GM18951 (cell line): ENCODE measurements around the gene GNL2.
"Not testable (repeated sequence)": the region's sequence is repeated elsewhere in the genome, so short reads cannot be mapped to it uniquely, and the experiment has no call there.

Experiments
- POLR2A ChIP-seq: IDR thresholded peaks from 4 replicates; pipeline ENCODE4 v1.6.1; 2011; ENCODE audit warnings: mild to moderate bottlenecking; ENCODE audit not compliant: insufficient read length, insufficient read depth; ENCODE audit errors: extremely low read depth
- in situ Hi-C: fragments of 300-500 bp; cut with MboI; formaldehyde crosslinking; loops from one replicate; pipeline ENCODE4 v1.12.0; 2022; ENCODE audit warnings: low sequenced_read_pairs, mixed read lengths, inconsistent platforms; ENCODE audit not compliant: unreplicated experiment

Gene GNL2

DNA sequence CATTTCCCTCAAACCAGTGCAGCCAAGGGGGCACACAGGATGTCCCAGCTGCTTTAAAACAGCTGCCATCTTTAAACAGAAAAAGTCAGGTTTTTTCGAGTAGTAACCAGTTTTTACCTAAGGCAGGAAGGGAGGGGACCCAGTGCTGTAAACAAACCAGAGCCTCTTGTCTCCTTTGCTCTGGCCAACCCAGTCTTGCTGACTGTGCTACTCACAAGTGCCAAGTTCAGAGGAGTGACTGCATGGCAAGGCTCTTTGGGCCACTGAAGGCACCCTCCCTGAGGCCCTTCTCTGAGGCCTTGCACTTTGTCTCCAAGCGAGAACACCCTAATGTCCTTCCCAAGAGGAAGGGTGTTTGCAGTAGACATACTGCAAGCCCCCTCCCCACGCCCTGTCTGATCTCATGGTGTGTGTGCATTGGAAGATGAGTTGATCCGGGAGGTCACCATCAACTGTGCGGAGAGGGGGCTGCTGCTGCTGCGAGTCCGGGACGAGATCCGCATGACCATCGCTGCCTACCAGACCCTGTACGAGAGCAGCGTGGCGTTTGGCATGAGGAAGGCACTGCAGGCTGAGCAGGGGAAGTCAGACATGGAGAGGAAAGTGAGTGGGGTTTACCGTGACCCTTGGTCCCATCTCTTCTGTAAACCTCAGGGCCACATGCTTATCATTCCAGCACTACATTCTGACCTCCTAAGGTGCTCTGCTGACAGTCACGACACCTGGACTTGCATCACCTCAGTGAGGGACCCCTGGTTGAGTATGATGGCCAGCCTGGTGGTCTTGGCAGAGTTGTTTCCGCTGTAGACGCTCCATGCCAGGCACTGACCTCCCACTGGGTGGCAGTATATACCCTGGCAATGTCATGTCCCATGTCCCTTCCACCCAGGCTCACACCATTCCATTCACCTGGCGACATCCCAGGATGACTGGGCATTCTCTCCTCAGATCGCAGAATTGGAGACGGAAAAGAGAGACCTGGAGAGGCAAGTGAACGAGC lies 34.3 kb downstream of the GNL2 start:
- TF ChIP-seq POLR2A = peak; percentile 26
- in situ Hi-C loops = no loop called here

DNA sequence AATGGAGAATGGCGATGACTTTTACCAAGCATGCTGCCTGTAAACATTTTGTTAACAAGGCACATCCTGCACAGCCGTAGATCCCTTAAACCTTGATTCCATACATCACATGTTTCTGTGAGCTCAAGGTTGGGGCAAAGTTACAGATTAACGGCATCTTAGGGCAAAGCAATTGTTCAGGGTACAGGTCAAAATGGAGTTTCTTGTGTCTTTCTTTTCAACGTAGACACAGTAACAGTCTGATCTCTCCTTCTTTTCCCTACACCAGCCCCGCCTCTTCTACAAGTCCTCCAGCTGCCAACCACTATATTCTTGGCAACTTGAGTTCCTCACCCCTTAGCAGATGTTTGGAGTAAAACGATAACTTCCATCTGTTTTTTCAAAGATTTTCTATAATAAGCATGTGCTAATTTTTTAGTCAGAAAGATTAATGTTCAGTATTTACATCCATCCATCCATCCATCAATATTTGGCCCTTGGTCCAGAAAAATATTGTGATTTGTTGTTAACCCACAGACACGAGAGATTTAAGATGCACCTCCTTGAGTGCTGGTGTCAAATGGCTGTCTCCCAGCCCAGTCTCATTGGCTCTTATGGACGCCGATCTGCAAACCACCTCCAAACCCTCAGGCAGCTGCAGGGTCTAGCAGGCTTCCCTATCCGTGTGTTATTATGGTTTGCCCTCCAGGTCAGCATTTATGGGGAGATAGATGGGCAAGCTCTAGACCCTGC lies 35.2 kb downstream of the GNL2 start:
- no peak for TF ChIP-seq POLR2A
- in situ Hi-C loops = no loop called here

DNA sequence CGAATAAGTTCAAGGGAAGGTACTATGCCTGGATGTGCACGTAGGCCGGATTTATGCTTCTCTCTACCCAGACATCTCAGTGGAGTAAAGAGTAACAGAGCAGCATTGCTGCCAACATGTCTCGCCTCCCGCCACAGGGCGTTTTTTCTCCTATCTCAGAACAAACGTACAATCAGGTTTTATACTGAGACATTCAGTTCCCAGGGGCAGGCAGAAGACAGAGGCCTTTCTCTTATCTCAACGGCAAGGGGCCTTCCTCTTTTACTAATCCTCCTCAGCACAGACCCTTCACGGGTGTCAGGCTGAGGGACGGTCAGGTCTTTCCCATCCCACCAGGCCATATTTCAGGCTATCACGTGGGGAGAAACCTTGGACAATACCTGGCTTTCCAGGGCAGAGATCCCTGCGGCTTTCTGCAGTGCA lies 35.8 kb downstream of the GNL2 start:
- in situ Hi-C loops = not testable (repeated sequence)

DNA sequence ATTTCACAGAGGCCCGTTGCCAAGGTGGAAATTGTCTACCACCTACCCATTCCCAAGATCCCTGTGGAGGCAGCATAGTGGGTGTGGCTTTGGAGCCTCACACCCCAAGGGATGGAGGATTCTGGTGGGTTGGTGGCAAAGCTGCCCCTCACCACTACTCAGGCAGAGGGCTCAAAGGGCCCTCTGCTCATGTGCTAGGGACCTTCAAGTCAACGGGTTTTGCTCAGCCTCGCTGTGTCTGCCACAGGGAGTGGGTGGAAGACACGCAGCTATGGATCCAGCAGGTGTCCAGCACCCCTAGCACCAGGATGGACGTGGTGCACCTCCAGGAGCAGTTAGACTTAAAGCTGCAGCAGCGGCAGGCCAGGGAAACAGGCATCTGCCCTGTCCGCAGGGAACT lies 36.7 kb downstream of the GNL2 start:
- in situ Hi-C loops = no loop called here
- no peak for TF ChIP-seq POLR2A

DNA sequence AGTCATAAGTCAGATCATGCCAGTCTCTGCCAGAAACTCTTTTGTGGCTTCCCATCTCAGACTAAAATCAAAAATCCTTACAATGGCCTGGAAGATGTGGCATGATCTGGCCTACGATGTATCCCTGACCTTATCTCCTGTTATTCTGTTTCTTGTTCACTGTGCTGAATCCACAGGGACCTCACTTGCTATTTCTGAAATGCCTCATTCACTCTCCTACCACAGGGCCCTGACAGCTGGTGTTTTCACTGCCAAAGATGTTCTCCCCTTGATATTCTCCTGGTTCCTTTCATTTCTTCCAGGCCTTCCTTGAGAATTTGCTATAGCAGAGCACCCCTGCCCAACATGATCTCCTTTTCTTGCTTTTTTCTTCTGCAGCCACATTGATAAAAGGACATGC lies 37.3 kb downstream of the GNL2 start:
- TF ChIP-seq POLR2A = no peak
- in situ Hi-C loops = no loop called here

DNA sequence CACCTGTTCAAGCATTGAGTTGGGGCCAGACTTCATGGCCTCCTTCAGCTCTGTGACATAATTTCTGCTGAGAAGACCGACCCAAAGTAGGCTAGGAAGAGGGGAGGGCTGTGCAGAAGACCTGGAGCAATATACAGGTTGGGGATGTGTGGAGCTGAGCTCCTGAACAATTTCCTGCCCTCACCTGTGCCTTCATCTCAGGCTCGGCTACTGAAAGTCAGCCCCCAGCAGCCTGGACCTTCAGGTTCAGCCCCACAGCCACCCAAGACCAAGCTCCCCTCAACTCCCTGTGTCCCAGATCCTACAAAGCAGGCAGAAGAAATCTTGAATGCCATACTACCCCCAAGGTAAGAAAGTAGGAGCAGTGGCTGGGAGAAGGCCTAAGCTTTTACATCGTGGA lies 38.3 kb downstream of the GNL2 start:
- in situ Hi-C loops = no loop called here
- TF ChIP-seq POLR2A = no peak

DNA sequence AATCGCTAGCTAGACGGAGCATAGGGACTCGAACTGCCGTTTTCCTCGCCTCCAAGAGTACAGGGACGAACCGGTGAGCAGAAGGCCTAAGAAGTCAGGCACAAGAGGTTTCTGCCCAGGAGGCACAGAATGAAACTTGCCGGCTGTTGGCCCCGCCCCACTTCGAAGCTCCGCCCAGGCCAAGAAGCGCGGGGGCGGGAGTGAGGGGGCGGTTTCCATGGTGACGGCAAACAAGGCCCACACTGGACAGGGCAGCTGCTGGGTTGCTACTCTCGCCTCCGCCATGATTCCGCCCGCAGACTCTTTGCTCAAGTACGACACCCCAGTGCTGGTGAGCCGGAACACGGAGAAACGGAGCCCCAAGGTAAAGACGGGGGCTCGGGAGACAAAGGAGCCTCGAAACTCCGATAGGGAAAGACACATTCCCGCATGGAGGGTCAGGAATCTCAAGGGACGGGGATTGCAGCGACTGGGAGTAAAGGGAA lies 39.0 kb downstream of the GNL2 start, which contains the start of gene DNALI1:
DNALI1 (plus strand) TSS at position 229 of the 485 bp plus-strand sequence; CDS start at position 284, 55 bp downstream.
- TF ChIP-seq POLR2A = no peak
- in situ Hi-C loops = no loop called here

DNA sequence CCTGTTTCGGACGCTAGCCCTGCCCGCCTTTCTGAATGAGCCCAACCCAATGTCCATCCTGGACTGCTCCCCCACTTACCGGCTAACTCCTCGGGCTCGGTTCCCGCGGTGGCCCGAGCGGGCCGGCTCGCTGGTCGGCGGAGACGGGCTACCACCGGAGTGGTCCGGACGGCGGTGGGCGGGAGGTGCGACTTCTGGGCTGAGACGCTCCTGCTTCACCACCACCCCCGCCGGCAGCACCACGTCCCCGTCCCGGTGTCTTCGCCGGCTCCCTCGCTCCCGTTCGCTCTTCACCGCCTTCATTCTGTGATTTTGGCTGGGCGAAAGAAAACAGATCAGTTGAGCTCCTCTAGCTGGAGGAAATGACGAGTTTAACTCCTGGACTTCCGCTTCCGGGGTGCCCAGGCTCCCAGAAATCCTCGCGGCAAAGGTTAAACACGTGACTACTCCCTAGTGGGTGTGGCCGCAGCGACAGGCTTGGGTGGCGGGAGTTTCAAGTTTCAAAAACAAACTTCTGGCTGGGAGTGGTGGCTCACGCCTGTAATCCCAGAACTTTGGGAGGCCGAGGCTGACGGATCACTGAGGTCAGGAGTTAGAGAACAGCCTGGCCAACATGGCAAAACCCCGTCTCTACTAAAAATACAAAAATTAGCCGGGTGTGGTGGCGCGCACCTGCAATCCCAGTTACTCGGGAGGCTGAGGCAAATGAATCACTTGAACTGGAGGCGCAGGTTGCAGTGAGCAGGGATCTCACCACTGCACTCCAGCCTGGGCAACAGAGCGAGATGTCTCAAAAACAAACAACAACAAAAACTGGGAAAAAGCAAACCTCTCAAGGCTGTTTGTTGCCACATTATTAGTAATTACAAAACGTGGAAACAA lies 41.6 kb downstream of the GNL2 start, which contains the start of gene SNIP1:
SNIP1 (minus strand) TSS at position 367 of the 882 bp plus-strand sequence; CDS start at position 303, 64 bp downstream.
- TF ChIP-seq POLR2A = peak; percentile 77
- in situ Hi-C loops = no loop called here

DNA sequence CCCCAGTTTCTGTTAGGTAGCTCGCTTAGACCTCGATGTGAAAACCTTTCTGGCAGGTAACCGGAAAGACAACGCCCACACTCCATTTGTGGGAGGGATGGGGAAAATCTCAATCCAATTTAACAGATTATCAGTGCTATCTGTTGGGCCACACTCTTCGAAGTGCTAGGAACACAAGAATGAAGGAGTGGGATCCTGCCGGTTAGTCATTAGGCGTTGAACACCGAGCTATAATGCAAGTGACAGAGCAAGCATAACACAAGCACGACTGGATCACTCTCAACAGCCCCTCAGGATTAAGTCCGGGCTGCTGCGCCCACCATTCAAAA lies 42.2 kb downstream of the GNL2 start:
- no peak for TF ChIP-seq POLR2A
- in situ Hi-C loops = no loop called here

DNA sequence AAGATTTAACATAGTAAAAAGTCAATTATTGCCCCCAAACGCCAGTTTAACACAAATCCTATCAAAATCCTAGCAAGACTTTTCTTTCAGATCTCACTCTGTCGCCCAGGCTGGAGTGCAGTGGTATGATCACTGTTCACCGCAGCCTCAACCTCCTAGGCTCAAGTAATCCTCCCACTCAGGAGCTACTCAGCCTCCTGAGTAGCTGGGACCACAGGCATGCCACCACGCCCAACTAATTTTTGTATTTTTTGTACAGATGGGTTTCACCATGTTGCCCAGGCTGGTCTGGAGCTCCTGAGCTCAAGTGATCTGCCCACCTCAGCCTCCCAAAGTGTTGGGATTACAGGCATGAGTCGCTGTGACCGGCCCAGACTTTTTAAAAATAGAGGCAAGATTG lies 46.4 kb downstream of the GNL2 start:
- no peak for TF ChIP-seq POLR2A
- in situ Hi-C loops = no loop called here

DNA sequence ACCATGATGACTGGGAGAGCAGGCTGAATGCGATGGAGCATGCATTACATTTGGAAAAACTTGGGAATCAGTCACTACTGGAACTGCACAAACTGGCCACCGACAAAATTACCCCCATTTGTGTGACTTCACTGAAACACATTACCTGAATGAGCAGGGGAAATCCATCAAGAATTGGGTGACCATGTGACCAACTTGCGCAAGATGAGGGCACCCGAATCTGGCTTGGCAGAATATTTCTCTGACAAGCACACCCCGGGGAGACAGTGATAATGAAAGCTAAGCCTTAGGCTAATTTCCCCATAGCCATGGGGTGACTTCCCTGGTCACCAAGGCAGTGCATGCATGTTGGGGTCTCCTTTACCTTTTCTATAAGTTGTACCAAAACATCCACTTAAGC lies 50.7 kb downstream of the GNL2 start:
- no peak for TF ChIP-seq POLR2A
- in situ Hi-C loops = no loop called here

DNA sequence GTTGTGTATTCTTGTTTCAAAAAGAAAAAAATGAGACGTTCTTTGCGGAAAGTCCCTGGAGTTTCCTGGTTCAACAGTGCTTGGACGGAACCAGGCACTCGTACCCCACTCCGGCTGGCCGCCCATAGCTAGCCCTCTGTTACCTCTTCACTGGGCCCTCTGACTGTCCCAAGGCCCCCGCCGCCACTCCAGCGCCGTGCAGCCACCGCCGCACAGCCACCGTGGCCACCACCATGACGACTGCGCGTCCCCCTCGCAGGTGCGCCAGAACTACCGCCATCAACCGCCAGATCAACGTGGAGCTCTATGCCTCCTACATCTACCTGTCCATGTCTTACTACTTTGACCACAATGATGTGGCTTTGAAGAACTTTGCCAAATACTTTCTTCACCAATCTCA lies 51.2 kb downstream of the GNL2 start:
- TF ChIP-seq POLR2A = no peak
- in situ Hi-C loops = no loop called here
